Mesothelial cell of epicardium (in vitro differentiated cells): ENCODE data around the gene GRIN2B. TPM values are rescaled to one million over a fixed set of nuclear protein-coding genes. Genes with fewer than 3 reads are reported as not detected.

ENCODE experiments used
- DNase-seq, 2 experiments: peaks; one replicate each; pipeline ENCODE4 v3.0.0; 2021; ENCODE audit warnings: low spot score in 2 of 2; ENCODE audit not compliant: unreplicated experiment in 2 of 2
- H3K27ac Mint-ChIP-seq: 2 replicates; pipeline ENCODE4 v1.8.0; 2021; ENCODE audit warnings: mixed read lengths
- H3K27me3 Mint-ChIP-seq: 2 replicates; pipeline ENCODE4 v1.8.0; 2021; ENCODE audit warnings: low read depth, mixed read lengths
- H3K36me3 Mint-ChIP-seq: 2 replicates; pipeline ENCODE4 v1.8.0; 2021; ENCODE audit warnings: mixed read lengths
- H3K4me1 Mint-ChIP-seq: 2 replicates; pipeline ENCODE4 v1.8.0; 2021; ENCODE audit warnings: mixed read lengths
- H3K4me3 Mint-ChIP-seq: 2 replicates; pipeline ENCODE4 v1.8.0; 2021; ENCODE audit warnings: mild to moderate bottlenecking, moderate library complexity, mixed read lengths
- H3K9me3 Mint-ChIP-seq: 2 replicates; pipeline ENCODE4 v1.8.0; 2021; ENCODE audit warnings: mixed read lengths
- total RNA-seq: library from RNA; stranded (reverse); gene quantifications from 3 replicates; pipeline ENCODE4 v1.2.1, GENCODE V29; 2021
- TF ChIP-seq, protein P1 (sequence below): fragments of 200-600 bp; sonication (generic); IDR thresholded peaks from one replicate; pipeline ENCODE4 v1.5.0; 2021; ENCODE audit warnings: antibody characterized with exemption; ENCODE audit not compliant: unreplicated experiment

GRIN2B gene
- total RNA-seq, 1 donor from 2014 or later = 0.78 TPM

DNA sequence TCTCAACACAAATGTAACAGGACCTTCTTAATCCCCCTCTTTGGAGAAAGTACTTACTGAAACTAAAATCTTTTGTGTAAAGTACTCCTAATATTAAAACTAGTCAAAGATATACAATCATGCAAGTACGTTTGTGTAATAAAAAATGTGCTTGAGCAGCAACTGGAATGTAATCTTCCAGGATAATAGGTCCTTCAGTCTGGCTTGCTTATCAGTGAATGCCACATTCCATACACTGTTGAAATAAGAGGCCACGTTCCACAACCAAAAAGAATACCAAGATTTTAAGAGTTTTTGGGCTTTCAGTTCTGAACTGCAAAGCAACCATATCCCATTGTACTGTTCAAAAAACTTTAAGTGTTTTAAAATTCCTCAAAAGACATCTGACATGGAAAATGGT lies 26.2 kb upstream of the GRIN2B start:
- DNase-seq = no peak
- TF ChIP-seq, protein P1, sequence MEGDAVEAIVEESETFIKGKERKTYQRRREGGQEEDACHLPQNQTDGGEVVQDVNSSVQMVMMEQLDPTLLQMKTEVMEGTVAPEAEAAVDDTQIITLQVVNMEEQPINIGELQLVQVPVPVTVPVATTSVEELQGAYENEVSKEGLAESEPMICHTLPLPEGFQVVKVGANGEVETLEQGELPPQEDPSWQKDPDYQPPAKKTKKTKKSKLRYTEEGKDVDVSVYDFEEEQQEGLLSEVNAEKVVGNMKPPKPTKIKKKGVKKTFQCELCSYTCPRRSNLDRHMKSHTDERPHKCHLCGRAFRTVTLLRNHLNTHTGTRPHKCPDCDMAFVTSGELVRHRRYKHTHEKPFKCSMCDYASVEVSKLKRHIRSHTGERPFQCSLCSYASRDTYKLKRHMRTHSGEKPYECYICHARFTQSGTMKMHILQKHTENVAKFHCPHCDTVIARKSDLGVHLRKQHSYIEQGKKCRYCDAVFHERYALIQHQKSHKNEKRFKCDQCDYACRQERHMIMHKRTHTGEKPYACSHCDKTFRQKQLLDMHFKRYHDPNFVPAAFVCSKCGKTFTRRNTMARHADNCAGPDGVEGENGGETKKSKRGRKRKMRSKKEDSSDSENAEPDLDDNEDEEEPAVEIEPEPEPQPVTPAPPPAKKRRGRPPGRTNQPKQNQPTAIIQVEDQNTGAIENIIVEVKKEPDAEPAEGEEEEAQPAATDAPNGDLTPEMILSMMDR = no peak
- no peaks in the 10 kb centered on the region for H3K36me3 Mint-ChIP-seq
- peaks cover 51% of the 10 kb centered on the region for H3K9me3 Mint-ChIP-seq
- peaks cover 9% of the 10 kb centered on the region for H3K4me1 Mint-ChIP-seq
- no peak overlapping the region for H3K27ac Mint-ChIP-seq
- H3K27me3 Mint-ChIP-seq = peaks cover 21% of the 10 kb centered on the region
- H3K4me3 Mint-ChIP-seq = no peak overlapping the region

- Mint-ChIP-seq H3K27ac (no peak overlapping the region), H3K4me3 (no peak overlapping the region), H3K36me3 (no peaks in the 10 kb centered on the region), H3K27me3 (peaks cover 27% of the 10 kb centered on the region), H3K4me1 (peaks cover 6% of the 10 kb centered on the region), H3K9me3 (peaks cover 4% of the 10 kb centered on the region)
- TF ChIP-seq, protein P1 = no peak
- DNase-seq = no peak
Measured at GRCh38 chr12:13992585-13992984, 11.2 kb upstream of the GRIN2B start.

- peaks cover 4% of the 10 kb centered on the region for H3K9me3 Mint-ChIP-seq
- peaks cover 6% of the 10 kb centered on the region for H3K4me1 Mint-ChIP-seq
- no peaks in the 10 kb centered on the region for H3K36me3 Mint-ChIP-seq
- no peak overlapping the region for H3K4me3 Mint-ChIP-seq
- no peak for DNase-seq
- H3K27me3 Mint-ChIP-seq = peaks cover 27% of the 10 kb centered on the region
- no peak overlapping the region for H3K27ac Mint-ChIP-seq
- TF ChIP-seq, protein P1 = no peak
Measured at GRCh38 chr12:13992106-13992505, 10.7 kb upstream of the GRIN2B start.

DNA sequence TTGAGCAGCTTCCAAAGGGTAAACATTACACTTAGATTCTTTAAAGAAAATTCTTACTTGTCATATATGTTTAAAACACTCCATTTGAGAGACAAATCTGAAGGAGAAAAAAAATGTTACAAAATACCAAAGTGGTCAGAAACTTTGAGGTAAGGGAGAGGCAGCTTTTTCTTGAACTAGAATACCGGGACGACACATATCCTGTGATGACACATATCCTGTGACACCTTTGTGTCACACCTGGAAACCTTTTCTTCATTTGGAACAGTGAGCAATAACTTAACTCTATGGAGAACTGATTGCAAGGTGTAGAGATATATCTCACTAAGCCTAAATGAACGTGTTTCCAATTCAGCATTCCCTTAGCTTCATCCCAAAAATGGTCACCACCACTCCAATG lies 4.6 kb upstream of the GRIN2B start:
- peaks cover 8% of the 10 kb centered on the region for H3K4me1 Mint-ChIP-seq
- TF ChIP-seq, protein P1 = no peak
- no peak for DNase-seq
- H3K27me3 Mint-ChIP-seq = peaks cover 61% of the 10 kb centered on the region
- H3K36me3 Mint-ChIP-seq = no peaks in the 10 kb centered on the region
- no peaks in the 10 kb centered on the region for H3K9me3 Mint-ChIP-seq
- no peak overlapping the region for H3K27ac Mint-ChIP-seq
- H3K4me3 Mint-ChIP-seq = no peak overlapping the region

DNA sequence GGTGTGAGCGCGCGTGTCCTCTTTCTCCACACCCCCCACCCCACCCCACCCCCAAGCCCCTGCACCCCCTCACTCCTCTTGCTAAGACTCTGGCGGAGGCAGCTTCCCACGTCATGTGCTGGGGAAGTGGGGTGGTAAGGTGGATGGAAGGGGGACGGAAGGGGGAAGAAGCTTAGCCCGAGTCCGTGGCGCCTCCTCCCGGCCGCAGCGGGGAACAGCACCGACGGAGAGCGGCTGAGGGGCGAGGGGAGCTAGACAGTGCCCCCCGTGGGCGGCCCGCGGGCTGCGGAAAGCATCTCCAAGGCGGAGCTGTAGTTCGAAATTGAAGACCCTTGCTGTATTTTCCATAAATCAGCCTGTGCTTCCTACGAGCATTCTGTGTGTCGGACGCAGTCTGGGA lies 588 bp upstream of the GRIN2B start:
- TF ChIP-seq, protein P1 = peak; percentile 38
- H3K4me3 Mint-ChIP-seq = peak overlapping the region; percentile 46
- peaks cover 88% of the 10 kb centered on the region for H3K27me3 Mint-ChIP-seq
- H3K9me3 Mint-ChIP-seq = no peaks in the 10 kb centered on the region
- peaks cover 22% of the 10 kb centered on the region for H3K4me1 Mint-ChIP-seq
- DNase-seq = peak in 1 of 2 experiments; percentile 46
- H3K36me3 Mint-ChIP-seq = no peaks in the 10 kb centered on the region
- H3K27ac Mint-ChIP-seq = no peak overlapping the region
